Prostate gland (tissue), 2 donors: ENCODE measurements around the gene LRRC8A.

Experiments
- POLR2A ChIP-seq: fragments of 450-650 bp; IDR thresholded peaks from one replicate; pipeline ENCODE4 v1.6.1; 2016; ENCODE audit warnings: antibody characterized with exemption, mild to moderate bottlenecking
- POLR2AphosphoS5 ChIP-seq: sonication (generic); formaldehyde crosslinking; IDR thresholded peaks from one replicate; pipeline ENCODE4 v1.6.1; 2017; ENCODE audit warnings: antibody characterized with exemption
- TF ChIP-seq, protein P1 (sequence below), 4 experiments: fragments of 200-600 bp in 2 of 4; fragments of 450-650 bp in 2 of 4; sonication (generic) in 2 of 4; IDR thresholded peaks; 1 replicate in 3 of 4; 2 replicates in 1 of 4; pipeline ENCODE4 v1.5.1; 2016 to 2019; ENCODE audit warnings: antibody characterized with exemption in 4 of 4, mild to moderate bottlenecking in 2 of 4, moderate library complexity in 2 of 4

DNA sequence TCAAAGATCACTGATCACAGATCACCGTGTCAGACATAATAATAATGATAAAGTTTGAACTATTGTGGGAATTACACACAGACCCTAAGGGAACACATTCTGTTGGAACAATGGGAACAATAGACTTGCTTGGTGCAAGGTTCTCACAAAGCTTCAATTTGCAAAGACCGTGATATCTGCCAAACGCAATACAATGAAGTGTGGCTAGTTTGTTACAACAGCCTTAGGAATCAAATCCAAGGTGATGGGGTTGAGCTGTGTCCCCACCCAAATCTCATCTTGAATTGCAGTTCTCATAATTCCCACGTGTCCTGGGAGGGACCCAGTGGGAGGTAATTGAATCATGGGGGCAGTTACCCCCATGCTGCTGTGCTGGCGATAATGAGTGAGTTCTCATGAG, 21.0 kb upstream of the LRRC8A start:
- TF ChIP-seq, protein P1, sequence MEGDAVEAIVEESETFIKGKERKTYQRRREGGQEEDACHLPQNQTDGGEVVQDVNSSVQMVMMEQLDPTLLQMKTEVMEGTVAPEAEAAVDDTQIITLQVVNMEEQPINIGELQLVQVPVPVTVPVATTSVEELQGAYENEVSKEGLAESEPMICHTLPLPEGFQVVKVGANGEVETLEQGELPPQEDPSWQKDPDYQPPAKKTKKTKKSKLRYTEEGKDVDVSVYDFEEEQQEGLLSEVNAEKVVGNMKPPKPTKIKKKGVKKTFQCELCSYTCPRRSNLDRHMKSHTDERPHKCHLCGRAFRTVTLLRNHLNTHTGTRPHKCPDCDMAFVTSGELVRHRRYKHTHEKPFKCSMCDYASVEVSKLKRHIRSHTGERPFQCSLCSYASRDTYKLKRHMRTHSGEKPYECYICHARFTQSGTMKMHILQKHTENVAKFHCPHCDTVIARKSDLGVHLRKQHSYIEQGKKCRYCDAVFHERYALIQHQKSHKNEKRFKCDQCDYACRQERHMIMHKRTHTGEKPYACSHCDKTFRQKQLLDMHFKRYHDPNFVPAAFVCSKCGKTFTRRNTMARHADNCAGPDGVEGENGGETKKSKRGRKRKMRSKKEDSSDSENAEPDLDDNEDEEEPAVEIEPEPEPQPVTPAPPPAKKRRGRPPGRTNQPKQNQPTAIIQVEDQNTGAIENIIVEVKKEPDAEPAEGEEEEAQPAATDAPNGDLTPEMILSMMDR (IDR thresholded peaks at IDR 0.05) = no peak
- TF ChIP-seq POLR2AphosphoS5 (no peak), POLR2A (no peak)
